Endodermal cell (in vitro differentiated cells): ENCODE measurements around the gene SPNS3. TPM values are rescaled to one million over a fixed set of nuclear protein-coding genes. Genes with fewer than 3 reads are reported as not detected.

ENCODE experiments used
- DNase-seq: peaks from one replicate; pipeline ENCODE4 v3.0.0-alpha.2; 2017
- H3K27ac ChIP-seq: 2 replicates; pipeline ENCODE4 v1.5.1; 2013; ENCODE audit warnings: mild to moderate bottlenecking, low read depth, low read length, moderate library complexity
- H3K27me3 ChIP-seq: 2 replicates; pipeline ENCODE4 v1.6.1; 2013; ENCODE audit warnings: mild to moderate bottlenecking, low read length, moderate library complexity; ENCODE audit not compliant: insufficient read depth, control insufficient read depth, poor library complexity, severe bottlenecking
- H3K36me3 ChIP-seq: 2 replicates; pipeline ENCODE4 v1.7.0; 2013; ENCODE audit warnings: mild to moderate bottlenecking, low read length, moderate library complexity; ENCODE audit not compliant: control insufficient read depth, insufficient read depth
- H3K4me1 ChIP-seq: one replicate; pipeline ENCODE4 v1.7.0; 2013; ENCODE audit warnings: low read length; ENCODE audit not compliant: control insufficient read depth, insufficient read depth
- H3K4me3 ChIP-seq: 2 replicates; pipeline ENCODE4 v1.5.1; 2013; ENCODE audit warnings: mild to moderate bottlenecking, low read length, moderate library complexity
- H3K9ac ChIP-seq: 2 replicates; pipeline ENCODE4 v1.6.1; 2013; ENCODE audit warnings: mild to moderate bottlenecking, low read length, moderate library complexity; ENCODE audit not compliant: poor library complexity, severe bottlenecking; ENCODE audit errors: extremely low read depth
- H3K9me3 ChIP-seq: 2 replicates; pipeline ENCODE4 v1.6.1; 2013; ENCODE audit warnings: mild to moderate bottlenecking, low read length, moderate library complexity; ENCODE audit not compliant: control insufficient read depth
- H3K27ac Mint-ChIP-seq: 2 replicates; pipeline ENCODE4 v1.8.0; 2020; ENCODE audit warnings: mixed read lengths
- H3K27me3 Mint-ChIP-seq: 2 replicates; pipeline ENCODE4 v1.8.0; 2021; ENCODE audit warnings: mild to moderate bottlenecking, mixed read lengths; ENCODE audit not compliant: insufficient read depth
- H3K36me3 Mint-ChIP-seq: 2 replicates; pipeline ENCODE4 v1.8.0; 2020; ENCODE audit warnings: low read depth, mixed read lengths
- H3K4me1 Mint-ChIP-seq: 2 replicates; pipeline ENCODE4 v1.8.0; 2020; ENCODE audit warnings: mixed read lengths
- H3K4me3 Mint-ChIP-seq: 2 replicates; pipeline ENCODE4 v1.8.0; 2020; ENCODE audit warnings: mild to moderate bottlenecking, moderate library complexity, mixed read lengths
- H3K9me3 Mint-ChIP-seq: 2 replicates; pipeline ENCODE4 v1.8.0; 2020; ENCODE audit warnings: mild to moderate bottlenecking, mixed read lengths
- WGBS, 2 experiments: methylation state at CpG; one replicate each; pipeline versions ENCODE4 v1.1.5 to v1.1.7; 2013; ENCODE audit warnings: missing lambda C conversion rate in 2 of 2, mixed read lengths in 1 of 2; ENCODE audit not compliant: insufficient coverage in 1 of 2, insufficient read length in 1 of 2; 5-methylcytosine and 5-hydroxymethylcytosine counted together
- total RNA-seq, 2 donors: library from RNA; stranded (reverse); fragmentation: NEBNext Ultra II Directional in 1 of 2; extraction: Animal tissue kit (Norgen Biotek cat#: 25700) in 1 of 2; gene quantifications; 2 replicates in 1 of 2; 3 replicates in 1 of 2; pipeline ENCODE4 v1.2.1, GENCODE V29; 2021
- TF ChIP-seq, protein P1 (sequence below): fragments of 200-600 bp; sonication (generic); conservative IDR thresholded peaks from 2 replicates; pipeline ENCODE4 v1.5.0; 2021; ENCODE audit warnings: antibody characterized with exemption, mild to moderate bottlenecking

The SPNS3 gene
- total RNA-seq, 2 donors from 2014 or later: not detected

DNA sequence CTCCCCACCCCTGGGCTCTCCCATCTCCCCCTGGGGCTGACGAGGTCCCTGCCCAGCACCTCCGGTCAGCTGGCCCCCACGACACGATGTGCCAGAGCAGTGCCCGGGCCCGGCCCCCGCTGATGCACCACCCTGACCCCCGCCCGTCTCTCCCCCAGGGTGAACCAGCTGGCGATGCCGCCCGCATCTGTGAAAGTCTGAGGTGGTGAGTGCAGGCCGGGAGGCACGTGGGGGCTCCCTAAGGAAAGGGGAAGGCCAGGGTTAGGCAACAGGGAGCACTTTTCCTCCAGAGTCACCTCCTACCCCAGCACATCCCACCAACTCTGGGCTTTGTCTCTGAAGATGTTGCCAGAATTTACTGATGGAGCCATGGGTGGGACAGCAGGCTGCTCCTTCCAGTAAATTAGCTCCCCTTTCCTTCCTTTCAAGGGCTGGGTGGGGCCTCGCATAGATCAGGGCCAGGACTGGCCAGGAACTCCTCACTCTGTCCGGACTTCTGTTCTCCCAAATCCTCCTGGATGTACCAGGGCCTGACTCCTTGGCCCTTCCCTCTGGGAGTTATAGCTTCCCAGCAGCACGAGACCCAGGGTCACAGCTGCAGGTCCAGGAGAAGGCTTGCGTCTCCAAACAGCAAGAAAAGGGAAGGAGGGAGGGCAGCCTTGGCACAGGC is 103.1 kb downstream of the SPNS3 start:
- 70 to 86% methylated on average over 6 to 18 of the region's 18 CpGs for WGBS, 2 experiments
- Histone ChIP-seq H3K4me1 (no peaks in the 10 kb centered on the region), H3K9ac (no peak overlapping the region), H3K27me3 (no peaks in the 10 kb centered on the region), H3K4me3 (no peak overlapping the region), H3K27ac (no peak overlapping the region), H3K36me3 (peaks cover 16% of the 10 kb centered on the region), H3K9me3 (no peaks in the 10 kb centered on the region)
- Mint-ChIP-seq H3K4me1 (peaks cover 5% of the 10 kb centered on the region), H3K27ac (no peak overlapping the region), H3K36me3 (peaks cover 14% of the 10 kb centered on the region), H3K9me3 (no peaks in the 10 kb centered on the region), H3K4me3 (no peak overlapping the region), H3K27me3 (peaks cover 22% of the 10 kb centered on the region)
- TF ChIP-seq, protein P1, sequence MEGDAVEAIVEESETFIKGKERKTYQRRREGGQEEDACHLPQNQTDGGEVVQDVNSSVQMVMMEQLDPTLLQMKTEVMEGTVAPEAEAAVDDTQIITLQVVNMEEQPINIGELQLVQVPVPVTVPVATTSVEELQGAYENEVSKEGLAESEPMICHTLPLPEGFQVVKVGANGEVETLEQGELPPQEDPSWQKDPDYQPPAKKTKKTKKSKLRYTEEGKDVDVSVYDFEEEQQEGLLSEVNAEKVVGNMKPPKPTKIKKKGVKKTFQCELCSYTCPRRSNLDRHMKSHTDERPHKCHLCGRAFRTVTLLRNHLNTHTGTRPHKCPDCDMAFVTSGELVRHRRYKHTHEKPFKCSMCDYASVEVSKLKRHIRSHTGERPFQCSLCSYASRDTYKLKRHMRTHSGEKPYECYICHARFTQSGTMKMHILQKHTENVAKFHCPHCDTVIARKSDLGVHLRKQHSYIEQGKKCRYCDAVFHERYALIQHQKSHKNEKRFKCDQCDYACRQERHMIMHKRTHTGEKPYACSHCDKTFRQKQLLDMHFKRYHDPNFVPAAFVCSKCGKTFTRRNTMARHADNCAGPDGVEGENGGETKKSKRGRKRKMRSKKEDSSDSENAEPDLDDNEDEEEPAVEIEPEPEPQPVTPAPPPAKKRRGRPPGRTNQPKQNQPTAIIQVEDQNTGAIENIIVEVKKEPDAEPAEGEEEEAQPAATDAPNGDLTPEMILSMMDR: no peak
- DNase-seq: peak; percentile 60

Other genes with a start within 250 kb of the SPNS3 start
- gene ANKFY1, start 170.0 kb upstream of the SPNS3 start, total RNA-seq: 10 to 100 TPM; 48.0 to 62.4 TPM
- 100 to 1,000 TPM in 1 of 2 donors, 10 to 100 TPM in 1; 85.5 to 104 TPM for gene UBE2G1, start 67.3 kb upstream of the SPNS3 start, total RNA-seq
- gene SPNS2, start 64.9 kb downstream of the SPNS3 start, total RNA-seq: under 1 TPM in 1 of 2 donors, not detected in 1; 0.09 TPM
- gene MYBBP1A, start 121.4 kb downstream of the SPNS3 start, total RNA-seq: 10 to 100 TPM; 55.6 to 70.9 TPM
- gene GGT6, start 126.6 kb downstream of the SPNS3 start, total RNA-seq: not detected
- under 1 TPM; 0.51 to 0.79 TPM for gene SMTNL2, start 150.6 kb downstream of the SPNS3 start, total RNA-seq
- not detected for gene ALOX15, start 207.7 kb downstream of the SPNS3 start, total RNA-seq